ENCODE data around the gene STK38L. TPM values are rescaled to one million over a fixed set of nuclear protein-coding genes. Genes with fewer than 3 reads are reported as not detected.

STK38L gene
- polyA plus RNA-seq, 3 donors: 4.5 to 20.4 (median 19.3) TPM

DNA sequence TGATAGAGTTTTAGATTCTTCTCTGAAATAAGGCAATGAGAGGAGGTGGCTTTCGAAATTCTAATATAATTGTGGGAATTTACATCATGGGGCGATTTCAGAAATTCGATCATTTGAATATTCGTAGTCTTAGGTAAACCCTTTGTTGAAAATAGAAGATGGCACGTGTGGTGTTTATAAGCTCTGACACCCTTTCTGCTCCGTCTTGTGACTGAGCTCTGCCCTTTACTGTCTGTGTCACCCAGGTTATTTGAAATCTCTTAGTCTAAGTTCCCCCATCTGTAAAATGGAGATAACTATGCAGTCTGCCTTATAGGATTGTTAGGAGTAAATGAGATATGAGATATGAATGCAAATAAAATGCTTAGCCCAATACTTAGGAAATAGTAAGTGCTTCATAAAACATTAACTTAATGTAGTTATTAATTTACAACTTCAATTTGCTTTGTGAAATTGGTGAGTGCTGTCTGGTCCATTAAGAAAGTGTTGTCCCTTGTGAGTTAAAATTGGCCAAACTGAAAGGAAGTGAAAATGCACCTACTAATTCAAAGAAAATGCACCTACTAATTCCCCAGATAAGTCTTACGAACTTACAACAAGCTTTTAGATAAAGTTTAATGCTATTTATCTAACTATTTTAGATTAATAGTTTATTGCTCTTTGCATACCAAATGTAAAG lies 90.1 kb downstream of the STK38L start:
- 35 to 72% (median 61%) methylated on average over 7 of the region's 7 CpGs for WGBS, 3 donors

DNA sequence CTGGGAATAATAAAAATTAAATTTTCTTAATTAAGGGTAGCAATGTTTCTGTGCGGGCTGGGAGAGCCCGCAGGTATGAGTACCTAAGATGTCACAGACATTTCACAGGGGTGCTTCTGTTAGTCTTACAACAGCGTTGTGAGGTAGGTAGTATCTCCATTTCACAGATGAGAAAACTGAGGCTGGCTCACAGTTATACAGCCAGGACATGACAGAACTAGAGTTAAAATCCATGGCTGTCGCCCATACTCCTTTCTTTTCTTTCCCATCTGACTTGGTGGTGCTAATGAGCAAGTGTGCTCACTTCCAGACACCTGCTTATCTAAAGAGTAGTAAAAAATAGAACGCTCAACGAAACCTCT lies 90.6 kb downstream of the STK38L start:
- WGBS, 3 donors: 74 to 88% (median 82%) methylated on average over 6 of the region's 6 CpGs

More for the DNA sequence above, 90.1 kb downstream of the STK38L start:
- no peak overlapping the region for H3K27ac ChIP-seq (ENCODE audit: low read depth, low read length)

DNA sequence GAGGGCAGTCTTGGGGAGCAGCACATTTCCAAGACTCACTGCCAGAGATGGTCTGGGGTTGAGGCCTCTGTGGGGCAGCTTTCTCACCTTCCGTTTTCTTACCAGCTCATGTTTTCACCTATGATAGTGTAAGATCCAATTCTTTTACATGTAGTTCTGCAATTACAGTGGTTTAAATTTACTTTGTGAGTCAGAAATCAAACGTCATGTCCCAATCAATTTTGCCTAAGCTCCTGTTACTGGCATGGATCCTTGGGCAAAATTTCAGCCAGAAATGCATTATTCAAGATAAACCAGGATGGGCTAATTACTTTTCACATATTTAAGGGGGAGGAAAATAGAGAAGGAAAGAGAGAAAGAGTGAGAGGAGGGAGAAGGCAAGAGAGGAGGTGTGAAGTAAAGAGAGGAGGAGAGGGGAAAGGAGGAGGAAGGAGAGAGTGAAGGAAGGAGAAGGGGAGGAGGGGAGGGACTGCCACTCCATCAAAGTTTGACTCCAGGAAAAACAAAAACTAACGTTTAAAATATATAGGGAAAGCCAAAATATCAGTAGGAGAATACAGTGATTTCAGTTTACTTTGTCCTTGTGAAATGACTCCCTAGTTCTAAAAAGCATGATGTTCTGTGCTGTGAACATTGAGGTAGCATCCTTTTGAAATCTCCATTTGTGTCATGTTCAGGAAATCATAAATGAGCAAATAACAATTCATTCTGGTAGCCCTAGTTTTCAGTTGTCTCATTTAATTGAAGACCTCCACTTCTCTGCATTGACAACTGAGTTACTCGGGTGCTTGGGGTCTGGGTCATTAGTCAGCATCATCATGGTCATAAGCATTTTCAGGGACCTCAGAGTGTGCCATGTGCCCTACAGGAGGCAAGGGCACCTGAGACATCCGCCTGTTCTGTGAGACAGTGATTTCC lies 91.5 kb downstream of the STK38L start:
- 57 to 71% (median 62%) methylated on average over 5 of the region's 5 CpGs for WGBS, 3 donors
- H3K27ac ChIP-seq (ENCODE audit: low read depth, low read length): no peak overlapping the region

More for the DNA sequence above, 90.6 kb downstream of the STK38L start:
- H3K27ac ChIP-seq (ENCODE audit: low read depth, low read length): no peak overlapping the region

DNA sequence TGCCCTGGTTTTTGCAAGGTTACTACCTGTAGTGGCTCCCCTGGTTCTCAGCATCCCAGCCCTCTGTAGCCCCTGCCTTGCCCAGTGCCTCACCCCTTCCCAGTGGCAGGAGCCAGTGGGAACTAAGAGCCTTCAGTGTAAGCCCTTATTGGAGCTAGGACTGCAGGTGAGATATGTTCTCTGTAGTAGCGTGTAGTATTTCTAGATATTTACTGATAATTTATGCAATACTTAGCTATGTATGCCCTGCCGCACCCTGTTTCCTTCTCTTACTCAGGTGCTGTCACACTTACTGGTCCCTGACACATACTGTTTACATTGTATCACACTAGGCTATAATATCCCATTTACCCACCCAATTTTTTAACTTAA lies 92.2 kb downstream of the STK38L start:
- 81 to 93% (median 89%) methylated on average over 2 of the region's 2 CpGs for WGBS, 3 donors
- no peak overlapping the region for H3K27ac ChIP-seq (ENCODE audit: low read depth, low read length)

DNA sequence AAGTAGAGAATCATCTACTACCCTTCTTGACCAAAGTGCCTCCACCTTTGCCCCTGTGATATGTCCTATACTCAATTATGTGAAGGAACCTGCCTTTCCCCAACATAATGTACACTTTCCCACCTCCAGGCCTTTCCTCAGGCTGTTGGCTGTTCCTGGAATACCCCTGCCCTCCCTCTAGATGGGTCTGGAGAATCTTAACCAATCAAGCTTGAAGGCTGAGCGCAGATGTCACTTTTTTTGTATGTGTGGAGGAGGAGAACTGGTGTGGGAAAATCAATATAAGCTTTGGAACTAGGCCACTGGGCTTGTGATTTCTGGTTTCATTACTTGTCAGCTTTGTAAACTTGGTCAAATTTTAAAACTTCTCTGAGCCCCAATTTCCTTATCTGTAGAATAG lies 93.3 kb downstream of the STK38L start:
- no peak overlapping the region for H3K27ac ChIP-seq (ENCODE audit: low read depth, low read length)
- WGBS, 3 donors: 48 to 95% (median 82%) methylated on average over 1 of the region's 1 CpG

DNA sequence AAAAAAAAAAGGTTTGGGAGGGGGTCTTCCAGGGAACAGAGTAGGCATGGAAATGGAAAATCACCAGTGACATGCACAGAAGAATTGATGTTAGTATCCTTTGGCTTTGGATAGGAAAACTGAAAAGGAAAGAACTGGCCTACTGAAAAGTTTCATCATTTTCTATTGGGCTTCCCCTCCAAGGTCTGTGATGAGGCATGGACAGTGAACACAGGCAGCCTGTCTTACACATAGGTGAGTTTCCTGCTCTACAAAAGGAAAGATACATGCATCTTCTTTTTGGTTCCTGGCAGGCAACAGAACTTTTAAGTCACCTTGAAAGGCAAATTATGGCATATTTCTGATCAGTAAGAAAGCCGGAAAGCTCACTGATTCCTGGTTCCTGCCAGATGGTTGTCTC lies 94.4 kb downstream of the STK38L start:
- WGBS, 3 donors: 94 to 96% (median 95%) methylated on average over 1 of the region's 1 CpG
- H3K27ac ChIP-seq (ENCODE audit: low read depth, low read length): no peak overlapping the region

DNA sequence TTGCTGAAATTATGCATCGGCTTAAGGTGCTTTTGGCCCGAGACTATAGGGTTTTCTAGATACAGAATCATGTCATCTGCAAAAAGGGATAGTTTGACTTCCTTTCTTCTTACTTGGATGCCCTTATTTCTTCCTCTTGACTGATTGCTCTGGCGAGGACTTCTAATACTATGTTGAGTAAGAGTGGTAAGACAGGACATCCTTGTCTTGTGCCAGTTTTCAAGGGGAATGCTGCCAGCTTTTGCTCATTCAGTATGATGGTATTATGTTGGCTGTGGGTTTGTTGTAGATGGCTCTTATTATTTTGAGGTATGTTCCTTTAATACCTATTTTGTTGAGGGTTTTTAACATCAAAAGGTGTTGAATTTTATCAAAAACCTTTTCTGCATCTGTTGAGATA lies 96.9 kb downstream of the STK38L start:
- H3K27ac ChIP-seq (ENCODE audit: low read depth, low read length): no peak overlapping the region
- WGBS, 3 donors: 71 to 97% (median 72%) methylated on average over 3 of the region's 3 CpGs

DNA sequence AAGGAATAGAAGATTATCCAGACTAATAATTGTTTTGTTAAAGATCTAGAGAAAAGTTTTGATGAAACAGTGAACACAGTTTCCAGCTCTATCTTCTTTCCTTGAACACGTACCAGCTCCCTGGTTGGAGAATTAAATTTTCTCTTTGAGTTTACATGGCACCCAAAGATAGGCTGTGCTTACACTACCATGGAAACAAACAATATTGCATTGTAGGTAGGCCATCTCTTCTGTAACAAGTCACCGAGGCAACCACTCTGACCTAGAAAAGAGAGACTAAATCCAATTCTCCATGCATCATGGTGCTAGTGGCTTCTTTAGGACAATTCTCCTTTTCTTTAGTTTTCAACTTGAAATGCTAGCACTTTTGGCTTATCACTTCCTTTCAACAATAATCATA lies 98.5 kb downstream of the STK38L start:
- no peak overlapping the region for H3K27ac ChIP-seq (ENCODE audit: low read depth, low read length)
- 92 to 96% (median 94%) methylated on average over 2 of the region's 2 CpGs for WGBS, 3 donors

DNA sequence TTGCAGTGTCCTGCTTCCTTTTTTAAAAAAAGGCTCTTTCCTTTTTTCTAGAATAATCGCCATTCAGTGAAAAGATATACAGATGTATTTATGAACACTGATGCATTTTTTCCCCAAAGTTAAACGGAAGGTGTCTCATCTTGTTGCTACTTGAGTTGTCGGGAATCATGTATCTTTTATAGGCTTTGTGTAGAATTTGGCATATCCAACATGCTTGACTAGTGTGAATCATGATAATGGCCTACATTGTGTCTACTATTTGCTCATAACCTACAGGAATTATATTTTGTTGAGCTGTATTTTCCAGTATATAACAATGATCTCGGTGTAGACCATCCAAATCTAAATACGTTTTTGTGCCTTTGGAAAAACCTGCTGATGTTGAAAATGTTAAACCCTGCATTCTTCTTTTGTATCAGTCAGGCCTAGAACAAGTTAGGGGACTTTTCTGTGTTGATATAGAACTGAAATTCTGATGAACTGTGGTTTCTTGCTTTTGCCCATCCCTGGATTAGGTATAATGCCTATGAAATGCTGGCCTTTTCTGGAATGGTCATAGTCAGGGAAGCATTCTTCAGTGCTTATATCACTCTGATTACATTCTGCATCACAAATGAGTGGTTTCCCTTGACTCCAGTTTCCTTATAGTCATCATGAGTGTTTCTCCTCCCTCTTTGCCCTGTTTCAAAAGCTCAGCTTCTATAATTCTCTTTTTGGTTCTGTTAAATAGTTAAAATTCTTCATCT lies 99.3 kb downstream of the STK38L start:
- H3K27ac ChIP-seq (ENCODE audit: low read depth, low read length): no peak overlapping the region
- 90 to 95% (median 92%) methylated on average over 5 of the region's 5 CpGs for WGBS, 3 donors

DNA sequence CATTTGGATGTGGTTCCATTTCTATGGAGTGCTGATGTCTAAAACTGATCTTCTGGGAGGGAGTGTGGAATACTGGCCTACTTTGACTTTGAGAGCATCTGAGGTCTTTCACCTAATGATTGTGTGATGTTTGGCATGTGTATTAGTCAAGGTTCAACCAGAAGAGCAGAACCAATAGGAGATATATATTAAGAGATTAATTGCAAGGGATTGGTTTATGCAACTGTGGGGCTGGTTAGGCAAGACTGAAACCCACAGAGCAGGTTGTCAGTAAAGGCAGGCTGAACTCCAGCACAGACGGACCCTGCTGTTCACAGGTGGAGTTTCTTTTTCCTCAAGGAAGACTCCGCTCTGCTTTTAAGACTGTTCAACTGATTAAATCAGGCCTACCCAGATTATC lies 100.2 kb downstream of the STK38L start:
- 69 to 74% (median 74%) methylated on average over 2 of the region's 2 CpGs for WGBS, 3 donors
- H3K27ac ChIP-seq (ENCODE audit: low read depth, low read length): no peak overlapping the region

DNA sequence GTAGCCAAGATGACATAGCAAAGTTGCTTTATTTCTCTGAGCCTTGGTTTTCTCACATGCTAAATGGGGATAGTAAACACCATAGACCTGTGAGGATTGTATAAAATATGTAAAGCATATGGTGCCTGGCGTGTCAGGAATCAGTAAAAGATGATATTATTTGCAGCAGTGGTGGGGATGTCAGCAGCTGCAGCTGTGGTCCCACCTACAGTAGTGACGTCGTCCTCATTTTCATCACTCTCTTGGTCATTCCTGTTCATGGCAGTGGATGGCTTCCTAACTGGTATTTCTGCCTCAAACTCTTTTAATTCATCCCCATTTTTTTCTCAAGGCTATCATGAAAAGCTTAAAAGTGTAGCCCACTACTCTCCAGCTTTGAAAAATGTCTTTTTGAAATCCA lies 100.7 kb downstream of the STK38L start:
- 73 to 89% (median 76%) methylated on average over 3 of the region's 3 CpGs for WGBS, 3 donors
- H3K27ac ChIP-seq (ENCODE audit: low read depth, low read length): no peak overlapping the region

DNA sequence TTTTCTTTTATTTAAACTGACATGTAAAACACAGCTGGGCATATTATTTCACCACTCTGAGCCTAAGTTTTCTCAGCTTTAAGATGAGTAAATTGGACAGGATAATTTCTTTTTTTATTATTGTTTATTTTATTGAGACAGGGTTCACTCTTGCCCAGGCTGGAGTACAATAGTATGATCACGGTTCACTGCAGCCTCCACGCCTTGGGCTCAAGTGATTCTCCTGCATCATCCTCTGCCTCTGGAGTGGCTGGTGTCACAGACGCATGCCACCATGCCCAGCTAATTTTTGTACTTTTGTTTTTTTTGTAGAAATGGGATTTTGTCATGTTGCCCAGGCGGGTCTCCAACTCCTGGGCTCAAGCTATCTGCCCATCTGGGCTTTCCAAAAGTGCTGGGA lies 101.3 kb downstream of the STK38L start:
- WGBS, 3 donors: 91 to 94% (median 91%) methylated on average over 4 of the region's 4 CpGs
- no peak overlapping the region for H3K27ac ChIP-seq (ENCODE audit: low read depth, low read length)

DNA sequence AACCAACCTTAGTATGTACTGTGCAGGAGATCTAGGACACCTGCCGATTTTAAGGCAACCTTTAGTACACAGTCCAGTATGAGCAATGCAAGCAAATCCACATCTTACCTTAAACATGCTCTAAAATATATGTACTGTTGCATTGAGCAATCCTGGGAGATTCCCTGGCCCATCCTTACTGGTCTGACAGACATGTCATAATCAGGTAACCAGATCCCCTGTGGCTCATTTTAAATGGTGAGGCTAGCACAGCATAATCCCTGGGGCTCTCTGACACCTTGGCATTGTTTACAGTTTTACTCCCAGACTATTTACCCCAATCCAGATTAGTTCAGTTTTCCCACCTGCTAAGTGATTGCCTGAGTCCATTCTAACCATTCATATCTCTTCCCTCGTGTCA lies 103.7 kb downstream of the STK38L start:
- WGBS, 3 donors: 51 to 83% (median 63%) methylated on average over 2 of the region's 2 CpGs
- no peak overlapping the region for H3K27ac ChIP-seq (ENCODE audit: low read depth, low read length)

DNA sequence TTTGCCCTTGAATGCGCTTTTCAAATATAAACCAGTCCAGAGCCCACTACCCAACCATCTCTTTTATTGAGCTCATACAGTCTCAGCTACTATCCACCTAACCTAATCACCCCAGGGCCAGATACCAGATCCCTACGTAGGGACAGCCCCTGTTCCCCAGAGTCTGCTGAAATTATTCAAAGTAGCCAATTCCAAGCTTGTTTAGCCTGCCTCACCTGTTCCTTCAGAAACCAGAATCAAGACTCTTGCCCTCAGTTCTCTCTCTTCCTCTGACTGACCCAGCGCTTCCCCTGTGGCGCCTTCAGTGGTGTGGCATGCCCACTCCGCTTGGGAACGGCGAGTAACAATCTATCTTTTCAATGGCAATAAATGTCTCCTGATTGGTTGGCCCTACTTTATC lies 107.4 kb downstream of the STK38L start:
- no peak overlapping the region for H3K27ac ChIP-seq (ENCODE audit: low read depth, low read length)
- 98% methylated on average over 7 of the region's 7 CpGs for WGBS, 3 donors

DNA sequence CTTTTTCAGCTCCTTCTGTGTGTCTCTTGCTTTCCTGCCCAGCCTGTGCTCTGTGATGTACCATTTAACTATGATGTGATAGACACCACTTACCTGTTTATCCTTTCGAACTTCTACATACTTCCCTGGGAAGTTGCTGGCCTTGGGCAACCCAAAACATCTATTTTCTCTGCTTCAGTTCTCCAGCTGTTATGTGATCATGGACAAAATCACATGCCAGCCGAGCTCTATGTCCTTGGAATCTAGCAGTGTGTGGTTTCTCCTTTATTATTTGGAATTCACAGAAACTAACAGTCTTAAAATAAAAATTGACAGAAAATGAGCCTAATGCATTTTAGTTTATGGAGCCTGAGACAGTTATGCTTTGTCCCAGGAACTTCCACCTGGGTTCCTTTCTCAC lies 111.4 kb downstream of the STK38L start:
- no peak overlapping the region for H3K27ac ChIP-seq (ENCODE audit: low read depth, low read length)
- WGBS, 3 donors: 79 to 93% (median 93%) methylated on average over 2 of the region's 2 CpGs

DNA sequence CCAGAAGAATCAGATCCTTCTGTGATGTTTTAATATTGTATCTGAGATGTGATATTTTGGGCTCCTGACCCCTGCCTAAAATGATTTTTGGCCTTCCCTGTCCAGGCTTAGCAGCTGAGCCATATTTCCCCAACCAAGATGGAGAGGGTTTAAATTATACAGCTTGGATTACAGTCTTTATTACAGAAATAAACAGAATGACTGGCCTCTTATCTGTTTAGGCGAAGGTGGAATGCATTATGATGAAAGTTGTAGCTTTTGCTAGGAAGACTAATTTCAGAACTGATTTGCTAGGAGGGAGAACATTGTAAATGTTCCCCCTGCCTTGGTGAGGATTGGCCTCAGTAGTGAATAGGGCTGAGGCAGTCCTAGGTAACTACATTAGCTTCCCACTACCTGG lies 111.9 kb downstream of the STK38L start:
- 80 to 99% (median 94%) methylated on average over 1 of the region's 1 CpG for WGBS, 3 donors
- H3K27ac ChIP-seq (ENCODE audit: low read depth, low read length): no peak overlapping the region

DNA sequence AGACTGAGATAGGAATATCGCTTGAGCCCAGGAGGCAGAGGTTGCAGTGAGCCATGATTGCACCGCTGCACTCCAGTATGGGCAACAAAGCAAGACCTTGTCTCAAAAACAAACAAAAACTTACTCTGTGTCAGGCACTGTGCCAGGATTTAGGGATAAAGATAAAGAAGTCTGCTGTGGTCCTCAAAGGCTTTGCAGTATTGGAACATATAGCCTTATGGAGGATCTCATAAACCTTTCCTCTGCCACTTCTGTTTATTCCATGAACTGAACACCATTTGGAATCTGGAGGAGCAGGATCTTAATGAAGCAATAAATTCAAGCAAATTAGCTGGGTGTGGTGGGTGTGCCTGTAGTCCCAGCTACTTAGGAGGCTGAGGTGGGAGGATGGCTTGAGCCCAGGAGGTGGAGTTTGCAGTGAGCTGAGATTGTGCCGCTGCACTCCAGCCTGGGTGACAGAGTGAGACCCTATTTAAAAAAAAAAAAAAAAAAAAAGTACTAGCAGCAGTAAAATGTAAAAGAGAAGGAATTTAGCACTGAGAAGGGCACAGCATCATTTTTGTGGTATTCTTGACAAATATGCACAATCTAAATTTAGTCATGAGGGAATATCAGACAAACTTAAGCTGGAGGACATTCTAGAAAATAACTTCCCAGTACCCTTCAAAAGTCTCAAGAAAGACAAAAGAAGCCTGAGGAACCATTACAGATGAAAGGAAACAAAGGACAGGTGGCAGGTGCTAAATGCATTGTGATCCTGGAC lies 115.7 kb downstream of the STK38L start:
- WGBS, 3 donors: 76 to 91% (median 82%) methylated on average over 3 of the region's 3 CpGs
- H3K27ac ChIP-seq (ENCODE audit: low read depth, low read length): no peak overlapping the region

DNA sequence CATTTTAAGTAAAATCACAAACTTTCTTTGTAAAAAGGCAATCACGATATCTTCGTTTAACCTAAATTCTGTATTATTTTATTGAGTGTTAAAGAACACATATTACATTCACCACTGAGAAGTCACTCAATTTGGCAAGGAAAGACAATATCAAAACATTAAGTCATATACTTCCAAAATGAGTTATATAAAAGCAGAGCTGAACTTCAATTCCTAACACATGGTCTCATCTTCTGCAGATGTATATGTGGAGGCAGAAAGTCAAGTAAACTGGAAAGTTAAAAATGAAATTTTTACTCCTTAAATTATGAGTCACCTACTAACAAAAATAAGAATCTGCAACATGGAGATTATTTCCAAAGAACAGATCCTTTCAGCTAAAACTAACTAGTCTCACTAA lies 117.3 kb downstream of the STK38L start:
- WGBS, 3 donors: 95 to 96% (median 96%) methylated on average over 2 of the region's 2 CpGs
- H3K27ac ChIP-seq (ENCODE audit: low read depth, low read length): no peak overlapping the region

Data from adipose tissue (tissue), 3 donors.